HG03175 (cell line): ENCODE results near the gene CORO1C.
"Not testable (repeated sequence)": the region's sequence is repeated elsewhere in the genome, so short reads cannot be mapped to it uniquely, and the experiment has no call there.

ENCODE experiments used
- ATAC-seq: cut with Tn5 transposase; IDR thresholded peaks from one replicate; pipeline ENCODE4 v1.9.1; 2021; ENCODE audit warnings: mild to moderate bottlenecking, moderate library complexity; ENCODE audit not compliant: unreplicated experiment

Gene CORO1C

GRCh38 chr12:108755481-108755880 lies 24.2 kb upstream of the CORO1C start:
- ATAC-seq: no peak

- no peak for ATAC-seq
Observed at GRCh38 chr12:108753976-108754375, 22.7 kb upstream of the CORO1C start.

- no peak for ATAC-seq
Observed at GRCh38 chr12:108752387-108752786, 21.1 kb upstream of the CORO1C start.

GRCh38 chr12:108751821-108752220 lies 20.5 kb upstream of the CORO1C start:
- ATAC-seq: no peak

GRCh38 chr12:108751003-108751402 lies 19.7 kb upstream of the CORO1C start:
- not testable (repeated sequence) for ATAC-seq

GRCh38 chr12:108750526-108750925 lies 19.2 kb upstream of the CORO1C start:
- no peak for ATAC-seq

- no peak for ATAC-seq
Observed at GRCh38 chr12:108747563-108747962, 16.2 kb upstream of the CORO1C start.

- ATAC-seq: no peak
Observed at GRCh38 chr12:108745641-108746040, 14.3 kb upstream of the CORO1C start.

GRCh38 chr12:108744021-108744897 lies 12.9 kb upstream of the CORO1C start:
- ATAC-seq: no peak

- no peak for ATAC-seq
Observed at GRCh38 chr12:108738170-108738569, 6.9 kb upstream of the CORO1C start.

GRCh38 chr12:108735855-108736254 lies 4.5 kb upstream of the CORO1C start:
- no peak for ATAC-seq

- no peak for ATAC-seq
Observed at GRCh38 chr12:108734200-108734906, 3.0 kb upstream of the CORO1C start.

GRCh38 chr12:108733230-108733531 lies 1.9 kb upstream of the CORO1C start:
- ATAC-seq: not testable (repeated sequence)

GRCh38 chr12:108732489-108733229 lies 1.3 kb upstream of the CORO1C start:
- ATAC-seq: no peak

- peak; percentile 55 for ATAC-seq
Observed at GRCh38 chr12:108731866-108732461, 646 bp upstream of the CORO1C start.

GRCh38 chr12:108730365-108731104 lies 783 bp downstream of the CORO1C start:
- ATAC-seq: peak; percentile 8

GRCh38 chr12:108729612-108730364 lies 1.5 kb downstream of the CORO1C start:
- ATAC-seq: no peak

- no peak for ATAC-seq
Observed at GRCh38 chr12:108728820-108729611, 2.3 kb downstream of the CORO1C start.
